ENCODE results near the gene KIF5C.

DNA sequence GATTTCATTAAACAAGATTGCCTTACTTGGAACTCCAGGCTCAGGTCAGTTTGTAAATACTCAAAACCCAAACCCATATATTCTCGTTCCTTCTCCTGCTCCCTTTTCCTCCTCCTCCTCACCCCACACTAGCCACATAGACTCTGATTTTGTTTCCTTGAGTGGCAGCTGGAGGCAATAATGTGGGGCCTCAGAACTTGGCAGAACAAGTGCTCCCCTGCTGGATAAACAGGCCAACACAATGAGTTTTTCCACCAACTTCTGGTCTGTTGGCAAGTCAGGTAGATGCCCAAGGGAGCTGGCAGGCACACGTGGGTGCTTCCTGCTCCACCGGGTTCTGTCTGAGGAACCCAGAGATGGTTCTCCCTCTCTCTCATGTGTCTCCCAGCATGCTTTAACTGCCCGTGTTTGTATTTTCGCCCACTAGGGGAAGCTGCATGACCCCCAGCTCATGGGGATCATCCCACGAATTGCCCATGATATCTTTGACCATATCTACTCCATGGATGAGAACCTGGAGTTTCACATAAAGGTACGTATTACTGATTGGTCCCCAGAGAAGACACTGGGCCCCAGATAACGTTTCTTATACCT, 61.9 kb downstream of the KIF5C start:
- no peak for TF ChIP-seq EZH2phosphoT487 (IDR thresholded peaks at IDR 0.05; ENCODE audit: borderline replicate concordance, low read depth, low read length)
- peak; percentile 48; the same call in 1 of the 2 replicates for TF ChIP-seq CTCF (conservative IDR thresholded peaks at IDR 0.05; ENCODE audit: low read length)

Data from OCI-LY7 (cell line).